ENCODE results near the gene F11R. TPM values are rescaled to one million over a fixed set of nuclear protein-coding genes. Genes with fewer than 3 reads are reported as not detected.
"Not testable (repeated sequence)": the region's sequence is repeated elsewhere in the genome, so short reads cannot be mapped to it uniquely, and the experiment has no call there.

Gene F11R
- total RNA-seq, 1 donor from 2014 or later = 133 TPM

DNA sequence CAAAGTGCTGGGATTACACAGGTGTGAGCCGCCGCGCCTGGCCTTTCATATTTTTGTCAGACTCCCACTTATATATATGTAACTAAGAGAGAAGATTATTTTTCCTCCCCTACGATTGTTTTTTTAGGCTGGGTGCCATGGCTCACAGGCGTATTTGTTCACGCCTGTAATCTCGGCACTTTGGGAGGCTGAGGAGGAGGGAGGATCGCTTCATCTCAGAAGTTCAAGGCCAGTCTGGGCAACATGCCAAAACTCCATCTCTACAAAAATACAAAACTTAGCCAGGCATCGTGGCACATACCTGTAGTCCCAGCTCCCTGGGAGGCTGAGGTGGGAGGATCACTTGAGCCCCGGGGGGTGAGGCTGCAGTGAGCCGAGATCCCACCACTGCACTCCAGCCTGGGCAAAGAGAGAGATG is 42.4 kb downstream of the F11R start:
- DNase-seq (ENCODE audit: extremely low read depth, low read depth, low spot score) = no peak

DNA sequence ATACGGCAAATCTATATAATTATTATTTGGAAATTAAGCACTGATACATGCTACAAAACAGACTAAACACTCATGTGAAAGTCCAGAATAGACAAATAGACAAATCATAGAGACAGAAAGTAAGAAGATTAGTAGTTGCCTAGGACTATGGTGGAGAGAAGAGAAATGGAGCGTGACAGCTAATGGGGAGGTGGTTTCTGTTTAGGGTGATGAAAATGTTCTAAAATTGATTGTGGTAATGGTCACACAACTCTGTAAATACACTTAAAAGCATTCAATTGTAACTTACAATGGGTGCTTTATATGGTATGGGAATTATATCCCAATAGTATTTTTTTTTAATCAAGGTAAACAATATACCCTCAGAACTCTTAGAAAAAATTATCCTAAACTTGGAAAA is 45.9 kb downstream of the F11R start:
- no peak for DNase-seq (ENCODE audit: extremely low read depth, low read depth, low spot score)

DNA sequence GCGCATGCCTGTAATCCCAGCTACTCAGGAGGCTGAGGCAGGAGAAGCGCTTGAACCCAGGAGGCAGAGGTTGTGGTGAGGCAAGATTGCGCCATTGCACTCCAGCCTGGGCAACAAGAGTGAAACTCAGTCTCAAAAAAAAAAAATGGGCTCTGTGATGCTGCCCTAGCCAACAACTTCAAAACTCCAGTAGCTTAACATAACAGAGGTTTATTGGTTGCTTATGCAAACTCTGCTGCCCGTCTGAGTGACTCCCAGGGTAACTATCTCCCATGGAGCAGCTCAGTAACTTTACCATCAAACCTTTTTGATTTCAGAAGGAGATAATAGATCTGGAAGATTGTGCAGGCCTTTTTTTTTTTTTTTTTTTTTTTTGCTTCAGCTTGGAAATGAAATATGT is 47.5 kb downstream of the F11R start:
- DNase-seq (ENCODE audit: extremely low read depth, low read depth, low spot score) = no peak

DNA sequence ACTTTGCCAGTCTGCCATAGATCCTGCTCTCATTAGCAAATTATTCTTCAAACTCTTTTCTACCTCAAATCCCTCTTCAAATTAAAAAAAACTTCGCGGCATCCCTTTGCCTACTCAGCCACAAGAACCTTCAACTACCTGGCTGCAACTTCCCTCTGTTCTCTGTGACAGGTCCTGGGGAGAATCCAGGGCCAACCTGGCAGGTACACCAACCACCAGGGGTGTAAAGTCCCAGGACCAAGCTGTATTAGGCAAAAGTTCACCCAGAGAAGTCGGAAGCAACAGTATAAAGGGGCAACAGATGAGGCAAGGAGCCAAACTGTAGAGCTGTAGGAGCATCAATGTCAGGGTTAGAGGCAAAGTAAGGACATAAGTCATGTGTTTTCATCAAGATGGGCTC is 48.0 kb downstream of the F11R start:
- no peak for DNase-seq (ENCODE audit: extremely low read depth, low read depth, low spot score)

DNA sequence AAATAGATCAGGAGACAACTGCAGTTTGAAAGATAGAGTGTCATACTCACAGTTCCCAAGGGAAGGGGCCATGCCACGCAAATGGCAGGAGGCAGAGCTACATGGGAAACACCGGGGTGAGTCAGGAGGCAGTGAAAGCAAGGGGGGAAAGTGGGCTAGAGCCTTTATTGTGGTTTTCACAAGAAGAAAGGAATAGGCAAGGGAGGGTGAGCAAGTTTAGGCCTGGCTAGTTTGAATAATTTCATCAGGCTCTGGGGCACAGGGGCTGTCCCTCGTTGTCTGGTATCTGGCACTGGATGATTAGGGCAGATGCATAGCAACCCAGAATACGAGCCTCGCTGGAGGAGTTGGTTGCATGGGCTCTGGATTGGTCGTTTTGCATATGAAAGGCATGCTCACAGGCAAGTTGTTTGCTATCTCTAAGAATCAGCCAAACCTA is 49.3 kb downstream of the F11R start:
- DNase-seq (ENCODE audit: extremely low read depth, low read depth, low spot score) = no peak

DNA sequence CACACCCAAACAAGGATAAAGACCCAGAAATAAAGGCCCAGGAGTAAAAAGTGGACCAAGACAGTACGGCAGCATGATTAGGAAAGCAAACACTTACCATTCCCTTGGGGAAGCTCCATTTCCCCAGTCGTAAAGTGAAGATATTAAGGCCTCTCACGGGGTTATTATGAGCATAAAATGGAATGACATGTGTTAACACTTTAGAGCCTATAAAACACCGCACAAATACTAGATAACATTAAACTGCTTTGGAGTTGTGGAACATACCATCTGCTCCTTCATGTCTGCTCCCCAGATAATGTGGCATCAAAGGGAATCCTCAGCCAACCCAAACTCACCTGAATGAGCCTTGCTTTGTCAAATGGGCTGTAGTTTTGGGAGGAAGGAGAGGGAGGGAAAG is 57.4 kb downstream of the F11R start:
- DNase-seq (ENCODE audit: extremely low read depth, low read depth, low spot score) = no peak

DNA sequence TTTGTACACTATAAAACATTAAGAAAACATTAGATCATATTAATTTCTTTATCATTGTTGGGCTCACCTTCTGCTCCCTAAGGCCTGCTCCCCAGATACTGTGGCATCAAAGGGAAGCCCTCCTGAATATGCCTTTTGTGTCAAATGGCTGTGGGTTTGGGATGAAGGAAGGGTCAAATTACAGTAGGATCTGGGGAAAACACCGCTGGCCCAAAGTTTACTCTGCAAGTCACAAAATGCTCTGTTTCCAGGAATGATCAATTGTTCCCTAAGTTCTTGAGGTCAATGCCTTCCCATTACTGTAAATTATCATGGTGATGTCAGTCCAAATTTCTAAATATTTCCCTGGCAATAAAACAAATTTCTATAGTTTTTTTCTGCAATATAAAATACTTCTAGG is 59.5 kb downstream of the F11R start:
- no peak for DNase-seq (ENCODE audit: extremely low read depth, low read depth, low spot score)

DNA sequence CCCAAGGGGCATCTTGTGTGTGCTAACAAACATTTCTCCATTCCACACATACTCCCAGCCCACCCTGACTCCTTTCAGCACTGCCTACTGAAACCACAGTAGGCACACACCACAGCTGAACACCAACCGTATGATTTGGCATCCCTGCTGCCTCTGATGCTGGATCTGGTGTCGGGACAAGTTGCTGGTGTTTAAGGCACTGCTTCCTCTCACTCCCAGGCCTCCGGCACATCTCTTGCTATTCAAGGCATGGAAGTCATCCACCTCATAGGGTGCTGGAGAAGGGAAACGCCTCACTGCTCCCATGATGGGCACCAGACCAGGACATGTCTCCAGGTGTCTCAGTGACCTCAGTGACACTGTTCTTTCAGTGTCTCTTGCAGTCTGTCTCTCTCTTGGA is 64.0 kb downstream of the F11R start:
- DNase-seq (ENCODE audit: extremely low read depth, low read depth, low spot score) = no peak

DNA sequence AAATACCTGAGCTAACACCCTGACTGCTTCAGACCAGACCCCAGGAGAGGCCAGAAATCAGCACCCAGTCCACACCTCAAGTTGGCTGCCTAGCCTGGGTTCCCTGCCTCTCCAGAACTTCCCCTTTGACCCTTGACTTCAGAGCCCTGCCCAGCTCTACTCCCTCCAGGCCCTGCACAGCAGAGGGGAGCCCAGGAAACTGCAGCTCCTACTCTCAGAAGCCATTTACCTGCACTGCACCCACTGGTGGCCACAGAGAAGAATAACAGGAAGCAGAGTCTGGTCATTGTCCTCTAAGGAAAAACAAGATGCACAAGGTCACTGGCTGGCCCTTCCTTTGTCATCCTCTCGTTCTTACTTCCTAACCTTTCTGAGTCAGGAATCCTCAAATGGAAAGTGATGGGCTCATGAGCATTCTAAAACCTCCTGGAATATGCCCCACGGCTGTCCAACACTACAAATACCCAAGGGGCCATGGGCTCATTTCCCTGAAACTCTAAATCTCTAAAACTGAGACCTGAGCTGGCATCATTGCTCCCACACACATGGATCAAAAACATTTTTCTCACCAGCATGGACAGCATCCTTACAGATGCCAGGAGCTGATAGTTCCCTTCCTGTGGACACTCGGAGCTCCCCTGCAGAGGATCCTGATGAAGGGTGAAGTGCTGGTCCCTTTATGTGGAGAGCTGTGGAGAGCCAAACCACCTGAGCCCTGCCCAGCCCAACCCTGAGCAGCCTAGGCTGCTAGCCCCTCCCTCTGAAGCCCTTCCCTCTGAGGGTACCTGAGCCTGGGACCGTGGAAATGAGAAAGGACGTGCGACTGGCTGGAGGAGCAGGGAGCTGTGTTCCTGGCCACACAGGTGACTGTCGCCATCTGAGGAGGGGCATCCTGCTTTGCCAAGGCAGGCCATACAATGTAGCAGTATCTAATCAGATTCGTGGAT is 66.5 kb downstream of the F11R start, which contains the start of gene ITLN2:
Gene ITLN2, minus strand, starts transcription at position 652 of the 947 bp plus-strand sequence. Its CDS starts 68 bp downstream, at position 584.
- DNase-seq (ENCODE audit: extremely low read depth, low read depth, low spot score) = no peak

DNA sequence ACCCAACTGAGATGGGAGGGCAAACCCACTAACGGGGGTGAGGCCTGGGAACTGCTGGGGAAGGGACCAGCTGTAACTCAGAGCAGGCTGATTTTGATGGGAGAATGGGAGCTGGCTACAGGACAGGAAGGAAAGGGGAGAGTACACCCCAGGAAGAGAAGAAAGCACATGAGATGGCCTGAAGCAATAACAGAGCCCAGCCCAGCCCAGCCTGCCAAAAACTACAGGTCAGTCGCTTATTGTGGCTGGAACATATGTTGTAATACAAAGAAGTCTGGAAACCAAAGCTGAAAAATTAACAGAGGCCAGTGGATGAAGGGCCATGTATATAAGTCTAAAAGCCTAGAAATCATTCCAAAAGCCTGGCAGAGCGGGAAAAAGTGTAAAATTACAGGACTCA is 67.9 kb downstream of the F11R start:
- DNase-seq (ENCODE audit: extremely low read depth, low read depth, low spot score) = no peak

DNA sequence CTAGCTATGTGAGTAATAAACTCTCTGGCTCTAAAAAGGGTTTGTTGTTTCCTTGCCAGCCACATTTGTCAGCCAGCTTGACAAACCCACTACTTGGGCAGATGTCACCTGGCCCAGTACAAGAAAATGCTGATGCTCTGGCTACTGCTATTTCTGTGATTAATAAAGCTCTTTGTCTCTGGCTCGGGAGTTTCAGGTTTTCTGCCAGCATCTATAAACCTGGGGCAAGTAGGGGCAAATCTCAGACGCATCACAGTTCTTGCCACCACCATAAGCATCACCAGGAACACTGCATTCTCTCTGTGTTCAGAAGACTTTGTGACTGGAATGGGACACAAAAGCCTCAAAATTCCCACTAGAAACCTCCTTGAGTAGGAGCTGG is 68.8 kb downstream of the F11R start:
- DNase-seq (ENCODE audit: extremely low read depth, low read depth, low spot score) = no peak

DNA sequence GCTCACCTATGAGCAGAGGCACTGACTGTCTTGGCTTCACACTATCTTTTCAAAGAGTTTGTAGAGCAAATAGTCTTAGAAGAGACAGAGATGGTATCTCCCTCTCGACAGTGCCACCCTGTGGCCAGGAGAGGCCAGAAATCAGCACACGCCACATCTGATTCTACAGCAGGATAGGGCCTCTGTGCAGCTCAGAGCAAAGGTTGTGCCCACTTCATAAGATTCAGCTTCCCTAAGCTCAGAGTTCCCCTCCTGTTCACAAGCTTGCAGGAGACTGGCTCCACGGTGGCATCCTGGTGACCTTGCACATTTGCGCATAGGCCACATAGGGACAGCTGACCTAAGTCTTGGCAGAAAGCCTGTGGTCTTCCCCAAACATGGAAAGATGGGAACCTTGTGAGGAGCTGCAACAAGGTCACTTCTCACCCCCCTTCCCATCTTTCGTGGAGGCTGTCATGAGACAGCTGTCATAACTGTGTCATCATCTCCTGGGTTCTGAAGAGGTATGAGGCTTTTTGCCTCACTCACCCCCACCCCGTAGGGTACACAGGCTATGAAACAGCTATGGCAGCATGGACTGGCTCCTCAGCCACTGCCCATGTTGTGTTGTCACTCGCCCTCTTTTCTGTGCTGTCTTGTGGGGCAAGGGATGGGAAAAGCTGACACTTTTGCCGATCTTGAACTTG is 69.4 kb downstream of the F11R start:
- peak; percentile 7 for DNase-seq (ENCODE audit: extremely low read depth, low read depth, low spot score)

DNA sequence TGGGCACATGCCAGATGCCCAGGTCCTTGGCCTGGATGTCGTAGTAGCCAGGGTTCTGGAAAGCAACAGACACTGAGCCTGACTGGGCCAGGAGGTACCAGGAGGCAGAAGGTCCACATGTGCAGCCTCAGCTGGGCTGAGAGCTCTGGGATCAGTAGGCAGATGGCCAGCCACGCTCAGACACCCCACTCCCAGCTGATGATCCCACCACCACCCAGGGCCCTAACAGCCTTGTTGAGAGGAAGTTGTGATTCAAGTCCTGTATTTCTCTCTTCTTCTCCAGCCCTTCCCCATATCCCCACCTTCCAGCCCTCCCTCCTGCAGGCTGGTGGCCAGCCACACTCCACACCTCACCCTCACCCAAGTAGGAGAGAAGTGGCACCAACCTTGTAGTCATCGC is 70.3 kb downstream of the F11R start:
- DNase-seq (ENCODE audit: extremely low read depth, low read depth, low spot score) = no peak

DNA sequence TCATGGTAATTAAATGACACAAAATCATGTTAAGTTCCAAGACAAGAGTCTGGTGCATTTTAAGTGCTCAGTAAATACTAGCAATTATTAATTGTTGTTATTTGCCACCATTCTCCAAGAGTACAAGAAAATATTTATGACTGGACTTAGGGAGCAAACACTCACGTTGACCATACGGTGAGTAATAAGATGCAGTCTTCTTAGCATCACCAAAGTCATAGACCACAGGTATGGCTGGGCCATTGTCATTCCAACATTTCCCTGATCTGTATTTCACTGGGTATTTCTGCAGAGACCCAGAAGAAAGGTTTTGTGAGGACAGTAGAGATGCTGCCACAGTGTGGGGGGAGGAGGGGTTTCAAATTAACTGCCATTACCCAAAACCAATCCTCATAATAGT is 71.1 kb downstream of the F11R start:
- DNase-seq (ENCODE audit: extremely low read depth, low read depth, low spot score) = no peak

DNA sequence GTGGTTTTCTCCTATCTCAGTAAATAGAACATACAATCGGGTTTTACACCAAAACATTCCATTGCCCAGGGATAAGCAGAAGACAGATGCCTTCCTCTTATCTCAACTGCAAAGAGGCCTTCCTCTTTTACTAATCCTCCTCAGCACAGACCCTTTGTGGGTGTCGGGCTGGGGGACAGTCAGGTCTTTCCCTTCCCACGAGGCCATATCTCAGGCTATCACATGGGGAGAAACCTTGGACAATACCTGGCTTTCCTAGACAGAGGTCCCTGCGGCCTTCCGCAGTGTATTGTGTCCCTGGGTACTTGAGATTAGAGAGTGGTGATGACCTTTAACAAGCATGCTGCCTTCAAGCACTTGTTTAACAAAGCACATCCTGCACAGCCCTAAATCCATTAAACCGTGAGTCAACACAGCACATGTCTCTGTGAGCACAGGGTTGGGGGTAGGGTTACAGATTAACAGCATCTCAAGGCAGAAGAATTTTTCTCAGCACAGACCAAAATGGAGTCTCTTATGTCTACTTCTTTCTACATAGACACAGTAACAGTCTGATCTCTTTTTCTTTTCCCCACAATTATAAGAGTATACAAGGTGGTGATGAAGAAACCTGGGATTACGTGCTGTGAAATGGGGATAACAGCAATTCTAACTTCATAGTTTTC is 71.6 kb downstream of the F11R start:
- DNase-seq (ENCODE audit: extremely low read depth, low read depth, low spot score) = not testable (repeated sequence)

DNA sequence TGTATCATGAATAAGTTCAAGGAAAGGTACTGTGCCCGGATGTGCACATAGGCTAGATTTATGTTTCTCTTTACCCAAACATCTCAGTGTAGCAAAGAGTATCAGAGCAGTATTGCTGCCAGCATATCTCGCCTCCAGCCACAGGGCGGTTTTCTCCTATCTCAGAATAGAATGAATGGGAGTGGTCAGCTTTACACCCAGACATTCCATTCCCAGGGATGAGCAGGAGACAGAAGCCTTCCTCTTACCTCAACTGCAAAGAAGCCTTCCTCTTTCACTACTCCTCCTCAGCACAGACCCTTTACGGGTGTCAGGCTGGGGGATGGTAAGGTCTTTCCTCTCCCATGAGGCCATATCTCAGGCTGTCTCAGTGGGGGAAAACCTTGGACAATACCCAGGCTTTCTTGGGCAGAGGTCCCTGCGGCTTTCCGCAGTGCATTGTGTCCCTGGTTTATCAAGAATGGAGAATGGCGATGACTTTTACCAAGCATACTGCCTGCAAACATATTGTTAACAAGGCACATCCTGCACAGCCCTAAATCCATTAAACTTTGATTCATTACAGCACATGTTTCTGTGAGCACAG is 73.7 kb downstream of the F11R start:
- not testable (repeated sequence) for DNase-seq (ENCODE audit: extremely low read depth, low read depth, low spot score)

DNA sequence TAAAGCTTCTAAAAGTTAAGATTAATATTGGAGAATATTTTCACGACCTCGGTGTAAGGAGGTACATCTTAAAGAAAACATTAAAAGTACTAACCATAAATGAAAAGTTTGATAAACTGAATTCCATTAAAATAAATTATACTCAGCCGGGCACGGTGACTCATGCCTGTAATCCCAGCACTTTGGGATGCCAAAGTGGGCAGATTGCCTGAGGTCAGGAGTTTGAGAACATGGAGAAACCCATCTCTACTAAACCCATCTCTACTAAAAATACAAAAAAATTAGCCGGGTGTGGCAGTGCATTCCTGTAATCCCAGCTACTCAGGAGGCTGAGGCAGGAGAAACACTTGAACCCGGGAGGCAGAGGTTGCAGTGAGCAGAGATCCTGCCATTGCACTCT is 75.1 kb downstream of the F11R start:
- not testable (repeated sequence) for DNase-seq (ENCODE audit: extremely low read depth, low read depth, low spot score)
